HFF-Myc (cell line): Measurements from ENCODE around the gene POLD1.

Source experiments
- DNase-seq: peaks from one replicate; pipeline ENCODE4 v3.0.0-alpha.2; 2011; ENCODE audit warnings: low read depth; ENCODE audit errors: extremely low read depth
- H3K4me3 ChIP-seq: replicated peaks from 2 replicates; pipeline ENCODE4 v1.5.1; 2011; ENCODE audit warnings: low read depth, mild to moderate bottlenecking, control low read depth, low read length
- CTCF ChIP-seq: IDR thresholded peaks from 2 replicates; pipeline ENCODE4 v1.5.1; 2012; ENCODE audit warnings: mild to moderate bottlenecking, low read depth, low read length, control low read depth; ENCODE audit errors: missing control alignments

The POLD1 gene

GRCh38 chr19:50466706-50467039 lies 82.5 kb downstream of the POLD1 start:
- no peak overlapping the region for H3K4me3 ChIP-seq
- no peak for DNase-seq
- no peak for TF ChIP-seq CTCF

- DNase-seq, result no peak
- no peak overlapping the region for H3K4me3 ChIP-seq
- no peak for TF ChIP-seq CTCF
Measured at GRCh38 chr19:50467566-50467965, 83.4 kb downstream of the POLD1 start.
